Mesothelial cell of epicardium (in vitro differentiated cells): ENCODE data around the gene ABCG2. TPM values are rescaled to one million over a fixed set of nuclear protein-coding genes. Genes with fewer than 3 reads are reported as not detected.

ENCODE experiments used
- DNase-seq, 2 experiments: peaks; one replicate each; pipeline ENCODE4 v3.0.0; 2021; ENCODE audit warnings: low spot score in 2 of 2; ENCODE audit not compliant: unreplicated experiment in 2 of 2
- H3K27ac Mint-ChIP-seq: 2 replicates; pipeline ENCODE4 v1.8.0; 2021; ENCODE audit warnings: mixed read lengths
- H3K27me3 Mint-ChIP-seq: 2 replicates; pipeline ENCODE4 v1.8.0; 2021; ENCODE audit warnings: low read depth, mixed read lengths
- H3K36me3 Mint-ChIP-seq: 2 replicates; pipeline ENCODE4 v1.8.0; 2021; ENCODE audit warnings: mixed read lengths
- H3K4me1 Mint-ChIP-seq: 2 replicates; pipeline ENCODE4 v1.8.0; 2021; ENCODE audit warnings: mixed read lengths
- H3K4me3 Mint-ChIP-seq: 2 replicates; pipeline ENCODE4 v1.8.0; 2021; ENCODE audit warnings: mild to moderate bottlenecking, moderate library complexity, mixed read lengths
- H3K9me3 Mint-ChIP-seq: 2 replicates; pipeline ENCODE4 v1.8.0; 2021; ENCODE audit warnings: mixed read lengths
- CTCF ChIP-seq: fragments of 200-600 bp; sonication (generic); IDR thresholded peaks from one replicate; pipeline ENCODE4 v1.5.0; 2021; ENCODE audit warnings: antibody characterized with exemption; ENCODE audit not compliant: unreplicated experiment
- total RNA-seq: library from RNA; stranded (reverse); gene quantifications from 3 replicates; pipeline ENCODE4 v1.2.1, GENCODE V29; 2021

Gene ABCG2
- total RNA-seq, 1 donor from 2014 or later, result 0.92 TPM

- no peak for TF ChIP-seq CTCF
- Mint-ChIP-seq H3K27ac (no peak overlapping the region), H3K4me1 (no peaks in the 10 kb centered on the region), H3K27me3 (no peaks in the 10 kb centered on the region), H3K4me3 (no peak overlapping the region), H3K36me3 (peaks cover 34% of the 10 kb centered on the region), H3K9me3 (no peaks in the 10 kb centered on the region)
- no peak for DNase-seq
Measured at GRCh38 chr4:88054901-88055300, 103.5 kb downstream of the ABCG2 start.

- no peak for TF ChIP-seq CTCF
Measured at GRCh38 chr4:88054229-88054628, 104.2 kb downstream of the ABCG2 start.

GRCh38 chr4:88045021-88045420, 113.4 kb downstream of the ABCG2 start:
- Mint-ChIP-seq H3K36me3 (peaks cover 27% of the 10 kb centered on the region), H3K27me3 (no peaks in the 10 kb centered on the region), H3K4me3 (no peak overlapping the region), H3K9me3 (no peaks in the 10 kb centered on the region), H3K27ac (no peak overlapping the region), H3K4me1 (no peaks in the 10 kb centered on the region)
- DNase-seq, result no peak
- TF ChIP-seq CTCF, result no peak

More at GRCh38 chr4:88054229-88054628, 104.2 kb downstream of the ABCG2 start:
- Mint-ChIP-seq H3K36me3 (peaks cover 31% of the 10 kb centered on the region), H3K4me1 (no peaks in the 10 kb centered on the region), H3K9me3 (no peaks in the 10 kb centered on the region), H3K4me3 (no peak overlapping the region), H3K27ac (no peak overlapping the region), H3K27me3 (no peaks in the 10 kb centered on the region)
- no peak for DNase-seq

- H3K36me3 Mint-ChIP-seq, result peaks cover 30% of the 10 kb centered on the region
- H3K9me3 Mint-ChIP-seq, result no peaks in the 10 kb centered on the region
- H3K4me3 Mint-ChIP-seq, result no peak overlapping the region
- H3K27me3 Mint-ChIP-seq, result no peaks in the 10 kb centered on the region
- no peak overlapping the region for H3K27ac Mint-ChIP-seq
- no peak for TF ChIP-seq CTCF
- H3K4me1 Mint-ChIP-seq, result no peaks in the 10 kb centered on the region
- no peak for DNase-seq
Measured at GRCh38 chr4:88043586-88044340, 114.7 kb downstream of the ABCG2 start.

- Mint-ChIP-seq H3K4me3 (no peak overlapping the region), H3K4me1 (no peaks in the 10 kb centered on the region), H3K27me3 (no peaks in the 10 kb centered on the region), H3K9me3 (no peaks in the 10 kb centered on the region), H3K36me3 (peaks cover 34% of the 10 kb centered on the region), H3K27ac (no peak overlapping the region)
- DNase-seq, result no peak
- no peak for TF ChIP-seq CTCF
Measured at GRCh38 chr4:88043001-88043400, 115.4 kb downstream of the ABCG2 start.
